ENCODE data around the gene MRC1.

DNA sequence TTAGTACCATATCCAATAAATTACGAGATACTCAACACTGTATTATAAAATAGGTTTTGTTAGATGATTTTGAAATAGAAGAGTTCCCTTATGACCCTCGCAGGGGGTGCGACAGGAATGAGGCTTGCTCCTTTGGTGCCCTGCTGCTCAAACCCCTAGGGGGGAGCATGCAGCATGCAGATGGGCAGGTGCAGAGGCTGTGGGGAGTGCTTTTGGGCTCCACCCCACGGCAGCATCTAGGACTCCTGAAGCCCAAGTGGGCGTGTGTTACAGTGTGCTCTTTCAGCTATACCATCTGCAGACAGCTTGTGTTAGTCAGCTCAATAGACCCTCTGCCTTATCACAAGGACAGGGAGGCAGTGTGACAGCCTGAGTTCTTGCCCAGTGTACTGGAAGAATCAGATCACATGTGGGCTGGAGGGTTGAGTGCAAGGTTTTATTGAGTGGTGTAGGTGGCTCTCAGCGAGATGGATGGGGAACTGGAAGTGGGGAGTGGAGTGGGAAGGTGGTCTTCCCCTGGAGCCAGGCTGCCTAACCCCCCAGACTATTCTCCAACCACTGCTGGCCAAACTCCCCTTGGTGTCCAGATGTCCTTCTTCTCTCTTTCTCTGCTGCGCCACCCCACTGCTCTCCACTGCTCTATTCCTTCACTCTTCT lies 3.1 kb upstream of the MRC1 start:
- TF ChIP-seq POLR2A (IDR thresholded peaks at IDR 0.05; ENCODE audit: extremely low read depth, insufficient read length): no peak
- TF ChIP-seq, protein P1, sequence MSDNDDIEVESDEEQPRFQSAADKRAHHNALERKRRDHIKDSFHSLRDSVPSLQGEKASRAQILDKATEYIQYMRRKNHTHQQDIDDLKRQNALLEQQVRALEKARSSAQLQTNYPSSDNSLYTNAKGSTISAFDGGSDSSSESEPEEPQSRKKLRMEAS (IDR thresholded peaks at IDR 0.05; ENCODE audit: low read depth, low read length): no peak

Data from NB4 (cell line).